Heart left ventricle (tissue), 16 donors: ENCODE results near the gene DCD. TPM values are rescaled to one million over a fixed set of nuclear protein-coding genes. Genes with fewer than 3 reads are reported as not detected.
A peak's percentile ranks its signal among the peaks of the same experiment; 100 is the strongest.

Experiments
- ATAC-seq, 4 donors: fragments of 200-7000 bp; cut with Tn5 transposase; one replicate each; pipeline ENCODE4 v1.9.1; 2020 to 2022; ENCODE audit warnings: moderate library complexity in 4 of 4, mild to moderate bottlenecking in 3 of 4, moderate number of reproducible peaks in 1 of 4
- DNase-seq, 5 donors: peaks; one replicate each; pipeline ENCODE4 v3.0.0-alpha.2; 2020
- H3K27ac ChIP-seq, 12 donors: fragments of 200-600 bp; sonication (generic) in 4 of 12; one replicate each; pipeline versions ENCODE4 v1.5.0 to v1.8.0; 2016 to 2022; ENCODE audit warnings: mild to moderate bottlenecking in 2 of 12
- H3K27me3 ChIP-seq, 9 donors: fragments of 200-600 bp; sonication (generic) in 2 of 9; one replicate each; pipeline versions ENCODE4 v1.5.1 to v1.8.0; 2016 to 2022; ENCODE audit warnings: mild to moderate bottlenecking in 3 of 9
- H3K36me3 ChIP-seq, 9 donors: fragments of 200-600 bp; sonication (generic) in 2 of 9; one replicate each; pipeline versions ENCODE4 v1.5.0 to v1.8.0; 2018 to 2022; ENCODE audit warnings: mild to moderate bottlenecking in 2 of 9
- H3K4me1 ChIP-seq, 12 donors: fragments of 200-600 bp; sonication (generic) in 4 of 12; one replicate each; pipeline versions ENCODE4 v1.5.0 to v1.8.0; 2016 to 2022; ENCODE audit warnings: mild to moderate bottlenecking in 3 of 12
- H3K4me3 ChIP-seq, 12 donors: fragments of 200-600 bp; sonication (generic) in 4 of 12; one replicate each; pipeline versions ENCODE4 v1.5.0 to v1.8.0; 2017 to 2022; ENCODE audit warnings: mild to moderate bottlenecking in 9 of 12, moderate library complexity in 4 of 12
- H3K9me3 ChIP-seq, 12 donors: fragments of 200-600 bp; sonication (generic) in 4 of 12; one replicate each; pipeline versions ENCODE4 v1.5.0 to v1.8.0; 2016 to 2022; ENCODE audit warnings: mild to moderate bottlenecking in 1 of 12
- CTCF ChIP-seq, 12 donors: fragments of 200-600 bp; sonication (generic) in 4 of 12; IDR thresholded peaks; one replicate each; pipeline versions ENCODE4 v1.5.0 to v1.8.0; 2018 to 2022; ENCODE audit warnings: antibody characterized with exemption in 12 of 12, mild to moderate bottlenecking in 5 of 12
- POLR2A ChIP-seq, 2 donors: fragments of 450-650 bp; IDR thresholded peaks; one replicate each; pipeline ENCODE4 v1.6.1; 2017; ENCODE audit warnings: antibody characterized with exemption in 2 of 2, mild to moderate bottlenecking in 2 of 2, moderate library complexity in 2 of 2
- WGBS, 4 donors: extraction: QIAGEN DNeasy Blood & Tissue Kit in 2 of 4; methylation state at CpG; one replicate each; pipeline versions ENCODE4 v1.1.5 to v1.1.7; 2013 to 2018; 5-methylcytosine and 5-hydroxymethylcytosine counted together
- intact Hi-C, 10 donors: fragments of 100-400 bp; cut with DNase I; formaldehyde crosslinking; loops; one replicate each; pipeline versions ENCODE4 v1.11.1 to v1.14.2; 2022
- polyA plus RNA-seq, 2 donors: library from polyadenylated mRNA; stranded (reverse); fragments of 200-250 nt; gene quantifications; one replicate each; pipeline ENCODE4 v1.2.3, GENCODE V29; 2013
- total RNA-seq, 9 donors: library from RNA; depleted of rRNA in 2 of 9; stranded (reverse); fragments of >200 nt in 2 of 9; fragmentation: NEBNext Ultra II Directional in 3 of 9; extraction: Animal tissue kit (Norgen Biotek cat#: 25700) in 3 of 9; gene quantifications; one replicate each; pipeline versions ENCODE4 v1.1.0 to v1.2.4, GENCODE V29; 2016 to 2023
- donor health status: ischemic (EF 13 %, LVEDD 7.1; RV severe dilation, severe dysfunction).
- donor health status: healthy with polysubstance abuse.
- donor health status: DM: no; HTN: yes; CAD: no.
- donor health status: DM: no; HTN: no; CAD: no.
- donor health status: ischemic (EF 25% LVEDD 6.9; RV normal size, moderate dysfunction).
- donor health status: ischemic (EF 25% LVEDD 5.7; RV mildly dilated, moderate dysfunction).
- donor health status: healthy.
- donor health status: DM: yes; HTN: yes; CAD: no.
- donor health status: ischemic (EF 35%, LVEDD 5.7; RV mildly dilated, moderate dysfunction).
- donor health status: nonischemic (EF 11% LVEDD 7.7; RV severe dilation, severe dysfunction).
- donor health status: DM: yes; HTN: yes; CAD: no.
- donor health status: PGD.
- donor health status: ischemic (EF 29% LVEDD 5.4; RV normal size, mild dysfunction).
- donor health status: nonischemic (EF 23%, LVEDD 6.1; RV moderate dilation, normal function).

Gene DCD
- total and polyA plus RNA-seq, 11 donors, result not detected

GRCh38 chr12:54604436-54604835 is 43.7 kb downstream of the DCD start:
- TF ChIP-seq POLR2A (IDR thresholded peaks at IDR 0.05) (no peak), CTCF (IDR thresholded peaks at IDR 0.05) (no peak)
- H3K36me3 ChIP-seq, result no peaks in the 10 kb centered on the region
- no peak overlapping the region for H3K4me3 ChIP-seq
- ATAC-seq, result no peak
- H3K27me3 ChIP-seq, result peaks cover 0 to 6% (median 0%) of the 10 kb centered on the region in 9 donors
- intact Hi-C loops, result loop anchor here in 3 of 10 donors (5.0 to 10.0 kb wide), 2 partner anchors 350 to 353 kb away; no protein-coding TSS in a partner anchor
- no peaks in the 10 kb centered on the region for H3K9me3 ChIP-seq
- no peak for DNase-seq
- 78 to 91% (median 88%) methylated on average over 4 of the region's 4 CpGs for WGBS, 4 donors
- no peak overlapping the region for H3K27ac ChIP-seq
- H3K4me1 ChIP-seq, result no peaks in the 10 kb centered on the region

DNA sequence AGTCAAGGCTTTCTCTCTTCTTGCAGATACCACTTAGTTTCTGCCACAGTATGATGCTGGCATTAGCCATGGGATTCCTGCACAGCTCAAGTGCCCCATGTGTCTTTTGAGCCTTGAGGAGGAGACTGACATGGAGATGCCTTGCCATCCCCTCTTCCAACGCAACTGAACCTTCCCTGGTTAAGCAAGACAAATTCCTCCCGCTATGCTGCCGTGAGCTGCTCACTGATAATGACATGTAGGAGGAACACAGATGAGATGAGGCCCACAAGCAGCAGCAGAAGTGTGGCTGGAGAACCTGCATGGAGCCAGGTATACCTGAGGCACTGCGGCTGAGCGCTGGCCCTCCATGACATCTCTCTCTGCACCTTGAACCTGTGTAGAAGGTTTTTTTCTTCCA is 44.3 kb downstream of the DCD start:
- no peak for ATAC-seq
- no peak overlapping the region for H3K4me3 ChIP-seq
- no peak for DNase-seq
- H3K27ac ChIP-seq, result no peak overlapping the region
- TF ChIP-seq POLR2A (IDR thresholded peaks at IDR 0.05) (no peak), CTCF (IDR thresholded peaks at IDR 0.05) (no peak)
- peaks cover 0 to 4% (median 0%) of the 10 kb centered on the region in 9 donors for H3K27me3 ChIP-seq
- intact Hi-C loops, result loop anchor here in 4 of 10 donors (2.0 to 10.0 kb wide), 3 partner anchors 23 to 353 kb away; no protein-coding TSS in a partner anchor
- no peaks in the 10 kb centered on the region for H3K9me3 ChIP-seq
- whole genome bisulfite sequencing, 4 donors, result 81 to 85% (median 83%) methylated on average over 5 of the region's 5 CpGs
- no peaks in the 10 kb centered on the region for H3K4me1 ChIP-seq
- no peaks in the 10 kb centered on the region for H3K36me3 ChIP-seq

DNA sequence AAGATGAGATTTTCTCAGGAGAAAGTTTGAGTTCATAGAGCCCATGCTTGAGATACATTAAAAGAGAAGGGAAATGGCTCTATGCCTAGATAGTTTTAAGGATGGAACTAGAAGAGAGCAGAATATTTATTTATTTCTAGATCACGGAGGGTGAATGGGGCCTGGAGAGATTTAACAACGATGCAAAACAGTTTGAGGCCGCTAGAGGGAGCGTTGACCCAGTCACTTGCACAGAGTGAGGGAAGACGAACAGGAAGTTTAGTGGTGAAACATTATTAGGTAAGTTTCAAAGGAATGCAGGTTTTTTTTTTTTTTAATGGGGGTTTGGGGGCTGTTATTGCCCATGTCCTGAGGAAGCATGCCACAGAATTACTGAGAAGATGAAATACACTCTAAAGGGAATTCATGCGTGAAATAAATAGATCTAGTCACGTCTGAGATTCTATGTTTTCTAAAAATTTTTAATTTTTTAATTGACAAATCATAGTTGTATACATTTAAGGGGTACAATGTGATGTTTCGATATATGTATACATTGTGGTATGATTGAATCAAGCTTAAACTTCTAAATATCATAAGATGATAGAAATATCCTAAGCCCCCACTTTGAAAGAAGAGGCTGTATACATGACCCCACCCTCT is 44.9 kb downstream of the DCD start:
- no peaks in the 10 kb centered on the region for H3K27me3 ChIP-seq
- H3K9me3 ChIP-seq, result no peaks in the 10 kb centered on the region
- no peaks in the 10 kb centered on the region for H3K36me3 ChIP-seq
- intact Hi-C loops, result loop anchor here in 4 of 10 donors (2.0 to 10.0 kb wide), 3 partner anchors 22 to 354 kb away; no protein-coding TSS in a partner anchor
- peak; percentile 51 to 82 (median 68) for TF ChIP-seq CTCF (IDR thresholded peaks at IDR 0.05)
- no peak for TF ChIP-seq POLR2A (IDR thresholded peaks at IDR 0.05)
- 17 to 26% (median 23%) methylated on average over 7 to 8 of the region's 8 CpGs for WGBS, 4 donors
- DNase-seq (peak in 2 of 5 donors; percentile 40 to 53), ATAC-seq (peak in 3 of 4 donors; percentile 65 to 82 (median 79))
- no peaks in the 10 kb centered on the region for H3K4me1 ChIP-seq
- H3K4me3 ChIP-seq, result no peak overlapping the region
- H3K27ac ChIP-seq, result no peak overlapping the region

GRCh38 chr12:54602661-54603060 is 45.5 kb downstream of the DCD start:
- WGBS, 4 donors, result 49 to 57% (median 53%) methylated on average over 2 of the region's 2 CpGs
- intact Hi-C loops, result loop anchor here in 4 of 10 donors (2.0 to 10.0 kb wide), 3 partner anchors 22 to 355 kb away; no protein-coding TSS in a partner anchor
- no peak for ATAC-seq

More at GRCh38 chr12:54602661-54603060, 45.5 kb downstream of the DCD start:
- Histone ChIP-seq H3K4me1 (no peaks in the 10 kb centered on the region), H3K27ac (no peak overlapping the region), H3K27me3 (no peaks in the 10 kb centered on the region), H3K4me3 (no peak overlapping the region), H3K9me3 (no peaks in the 10 kb centered on the region), H3K36me3 (no peaks in the 10 kb centered on the region)
- TF ChIP-seq POLR2A (IDR thresholded peaks at IDR 0.05) (no peak), CTCF (IDR thresholded peaks at IDR 0.05) (no peak)
- DNase-seq, result no peak
